ENCODE data around the gene RPL27.

- TF ChIP-seq CTCF (IDR thresholded peaks at IDR 0.05; ENCODE audit: insufficient read depth, low read depth, low read length) (no peak), EZH2 (IDR thresholded peaks at IDR 0.05; ENCODE audit: insufficient read depth, low read length) (no peak)
Measured at GRCh38 chr17:42997390-42997983, 732 bp upstream of the RPL27 start.
